Thoracic aorta (tissue), 2 donors: ENCODE data around the gene LENG9. TPM values are rescaled to one million over a fixed set of nuclear protein-coding genes. Genes with fewer than 3 reads are reported as not detected.

Source experiments
- ATAC-seq: fragments of 150-250 bp; one replicate; pipeline ENCODE4 v1.8.0; 2017; ENCODE audit warnings: low read depth; ENCODE audit not compliant: insufficient number of reproducible peaks, low FRiP score
- DNase-seq: peaks from one replicate; pipeline ENCODE4 v3.0.0-alpha.2; 2020; ENCODE audit warnings: low spot score
- H3K27ac ChIP-seq, 2 donors: fragments of 200-600 bp; sonication (generic); 1 replicate in 1 of 2; 2 replicates in 1 of 2; pipeline ENCODE4 v1.5.1; 2016; ENCODE audit warnings: mild to moderate bottlenecking in 2 of 2, moderate library complexity in 2 of 2
- H3K27me3 ChIP-seq: fragments of 200-600 bp; sonication (generic); replicated peaks from 2 replicates; pipeline ENCODE4 v1.6.0; 2016; ENCODE audit warnings: mild to moderate bottlenecking; ENCODE audit not compliant: insufficient read depth
- H3K36me3 ChIP-seq: fragments of 200-600 bp; sonication (generic); one replicate; pipeline ENCODE4 v1.5.1; 2016
- H3K4me1 ChIP-seq, 2 donors: fragments of 200-600 bp; sonication (generic); 1 replicate in 1 of 2; 2 replicates in 1 of 2; pipeline versions ENCODE4 v1.5.1 to v1.6.0; 2016; ENCODE audit warnings: low read depth in 2 of 2, mild to moderate bottlenecking in 1 of 2; ENCODE audit not compliant: control insufficient read depth in 1 of 2
- H3K4me3 ChIP-seq: fragments of 200-600 bp; sonication (generic); 2 replicates; pipeline ENCODE4 v1.5.1; 2016; ENCODE audit warnings: mild to moderate bottlenecking
- H3K9me3 ChIP-seq: fragments of 200-600 bp; sonication (generic); 2 replicates; pipeline ENCODE4 v1.5.1; 2016
- total RNA-seq, 2 donors: library from RNA; depleted of rRNA; stranded (reverse); fragments of >200 nt; gene quantifications; one replicate each; pipeline versions ENCODE4 v1.1.0 to v1.2.3, GENCODE V29; 2016
- TF ChIP-seq, protein P1 (sequence below): fragments of 200-600 bp; sonication (generic); IDR thresholded peaks from one replicate; pipeline ENCODE4 v1.5.1; 2019; ENCODE audit warnings: antibody characterized with exemption

The LENG9 gene
- total RNA-seq, 2 donors from 2014 or later, result 8.5 to 14.4 TPM

DNA sequence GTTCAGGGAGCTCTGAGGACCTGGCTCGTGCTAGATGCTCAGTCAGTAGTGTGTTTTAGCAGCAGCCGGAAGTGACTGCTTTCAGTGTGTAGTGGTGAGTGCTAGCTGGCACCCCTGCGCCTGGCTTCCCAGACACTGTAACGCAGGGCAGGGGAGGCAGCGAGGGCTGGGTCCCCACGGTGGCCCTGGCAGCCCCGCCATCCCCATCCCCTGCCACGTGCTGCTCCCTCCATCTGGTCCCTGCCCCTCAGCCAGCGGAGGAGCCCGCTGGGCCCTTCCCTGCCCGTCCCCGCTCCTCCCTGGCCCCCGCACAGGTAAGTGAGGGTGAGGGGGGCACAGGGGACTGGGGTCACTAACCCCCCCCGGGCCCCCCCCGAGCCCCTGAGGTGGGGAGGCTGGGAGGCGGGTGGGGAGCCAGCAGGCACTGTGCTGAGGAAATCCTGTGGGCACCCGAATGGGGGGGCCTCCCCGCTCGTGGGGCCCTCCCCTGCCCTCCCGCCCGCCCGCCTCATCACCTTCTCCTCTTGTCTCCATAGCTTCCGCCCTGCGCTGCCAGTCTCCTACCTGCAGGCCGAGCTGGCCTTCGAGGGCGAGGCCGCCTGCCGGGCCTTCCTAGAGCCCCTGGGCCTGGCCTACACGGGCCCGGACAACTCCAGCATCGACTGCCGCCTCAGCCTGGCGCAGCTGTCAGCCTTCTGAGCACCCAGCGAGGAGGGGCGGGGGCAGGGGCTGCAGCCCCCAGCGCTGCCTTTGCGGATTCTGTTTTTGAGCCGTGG lies 3.2 kb downstream of the LENG9 start:
- H3K9me3 ChIP-seq, result no peaks in the 10 kb centered on the region
- no peak for DNase-seq
- no peak overlapping the region for H3K27ac ChIP-seq
- ATAC-seq, result no peak
- peaks cover 9 to 23% of the 10 kb centered on the region in 2 donors for H3K4me1 ChIP-seq
- TF ChIP-seq, protein P1, sequence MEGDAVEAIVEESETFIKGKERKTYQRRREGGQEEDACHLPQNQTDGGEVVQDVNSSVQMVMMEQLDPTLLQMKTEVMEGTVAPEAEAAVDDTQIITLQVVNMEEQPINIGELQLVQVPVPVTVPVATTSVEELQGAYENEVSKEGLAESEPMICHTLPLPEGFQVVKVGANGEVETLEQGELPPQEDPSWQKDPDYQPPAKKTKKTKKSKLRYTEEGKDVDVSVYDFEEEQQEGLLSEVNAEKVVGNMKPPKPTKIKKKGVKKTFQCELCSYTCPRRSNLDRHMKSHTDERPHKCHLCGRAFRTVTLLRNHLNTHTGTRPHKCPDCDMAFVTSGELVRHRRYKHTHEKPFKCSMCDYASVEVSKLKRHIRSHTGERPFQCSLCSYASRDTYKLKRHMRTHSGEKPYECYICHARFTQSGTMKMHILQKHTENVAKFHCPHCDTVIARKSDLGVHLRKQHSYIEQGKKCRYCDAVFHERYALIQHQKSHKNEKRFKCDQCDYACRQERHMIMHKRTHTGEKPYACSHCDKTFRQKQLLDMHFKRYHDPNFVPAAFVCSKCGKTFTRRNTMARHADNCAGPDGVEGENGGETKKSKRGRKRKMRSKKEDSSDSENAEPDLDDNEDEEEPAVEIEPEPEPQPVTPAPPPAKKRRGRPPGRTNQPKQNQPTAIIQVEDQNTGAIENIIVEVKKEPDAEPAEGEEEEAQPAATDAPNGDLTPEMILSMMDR, result no peak
- H3K27me3 ChIP-seq, result no peaks in the 10 kb centered on the region
- H3K36me3 ChIP-seq, result peaks cover 67% of the 10 kb centered on the region
- H3K4me3 ChIP-seq, result no peak overlapping the region

DNA sequence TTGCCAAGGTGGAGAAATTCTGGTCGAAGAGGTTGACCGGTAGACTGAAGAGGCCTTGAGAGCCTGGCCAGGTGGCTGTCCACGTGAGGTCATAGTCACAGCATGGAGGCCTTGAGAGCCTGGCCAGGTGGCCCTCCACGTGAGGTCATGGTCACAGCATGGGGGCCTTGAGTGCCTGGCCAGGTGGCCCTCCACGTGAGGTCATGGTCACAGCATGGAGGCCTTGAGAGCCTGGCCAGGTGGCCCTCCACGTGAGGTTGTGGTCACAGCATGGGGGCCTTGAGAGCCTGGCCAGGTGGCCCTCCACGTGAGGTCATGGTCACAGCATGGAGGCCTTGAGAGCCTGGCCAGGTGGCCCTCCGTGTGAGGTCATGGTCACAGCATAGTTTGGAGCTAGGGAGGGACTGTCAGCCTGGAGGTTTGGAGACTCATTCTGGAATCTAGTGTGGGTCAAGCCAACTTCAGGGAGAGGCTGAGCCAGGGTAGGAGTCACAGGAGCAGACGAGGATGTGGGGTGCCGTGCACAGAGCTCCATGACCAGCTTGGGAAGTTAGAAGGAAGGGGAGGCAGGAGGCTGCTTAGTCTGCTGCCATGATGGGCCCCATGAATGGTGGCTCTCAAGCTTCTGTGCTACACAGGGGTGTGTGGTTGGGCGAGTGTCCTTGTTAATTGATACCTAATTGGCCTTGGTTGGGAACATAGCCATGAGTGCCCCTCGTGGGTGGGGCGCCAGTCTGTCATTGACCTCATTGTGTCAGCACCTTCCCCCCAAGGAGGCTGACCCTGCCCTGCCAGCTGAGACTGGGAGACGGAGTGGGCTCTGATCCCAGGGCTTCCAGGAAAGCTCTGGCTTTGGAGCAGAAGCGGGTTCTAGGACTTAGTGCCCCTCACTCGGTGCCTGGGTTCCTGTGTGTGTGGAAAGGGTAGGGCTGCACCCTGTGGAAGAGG lies 4.0 kb downstream of the LENG9 start:
- Histone ChIP-seq H3K27ac (no peak overlapping the region), H3K4me3 (no peak overlapping the region), H3K9me3 (no peaks in the 10 kb centered on the region), H3K27me3 (no peaks in the 10 kb centered on the region), H3K36me3 (peaks cover 75% of the 10 kb centered on the region), H3K4me1 (peaks cover 9 to 20% of the 10 kb centered on the region in 2 donors)
- ATAC-seq (no peak), DNase-seq (no peak)
- TF ChIP-seq, protein P1, result no peak

DNA sequence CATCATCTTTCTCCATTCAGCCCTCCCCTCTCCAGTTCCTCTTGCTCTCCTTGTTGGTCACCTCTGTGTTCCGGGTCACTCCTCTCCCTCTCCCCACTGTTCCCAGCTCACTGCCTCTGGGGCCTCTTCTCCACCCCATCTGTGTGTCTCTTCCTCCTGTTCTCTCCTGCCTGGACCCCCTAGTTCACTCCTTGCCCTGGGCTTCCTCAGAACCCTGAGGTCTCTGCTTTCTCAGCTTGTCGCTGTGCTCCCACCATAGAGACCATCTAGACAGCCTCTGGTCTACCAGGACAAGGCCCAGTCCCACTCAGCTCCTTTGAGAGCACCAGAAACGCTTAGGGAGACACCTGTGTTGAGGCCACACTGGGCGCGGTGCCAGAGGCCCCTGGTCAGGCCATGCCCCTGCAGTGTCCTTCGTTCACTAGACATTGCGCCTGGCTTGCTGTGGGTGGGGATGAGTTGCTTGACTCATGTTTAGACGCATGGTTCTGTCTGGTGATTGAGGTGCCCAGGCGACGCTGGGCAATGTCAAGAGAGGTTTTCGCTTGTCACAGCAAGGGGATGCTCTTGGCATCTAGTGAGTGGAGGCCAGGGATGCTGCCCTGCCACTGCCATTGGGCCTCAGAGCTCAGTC lies 4.8 kb downstream of the LENG9 start:
- Histone ChIP-seq H3K9me3 (no peaks in the 10 kb centered on the region), H3K4me3 (no peak overlapping the region), H3K27ac (no peak overlapping the region), H3K27me3 (no peaks in the 10 kb centered on the region), H3K36me3 (peaks cover 83% of the 10 kb centered on the region), H3K4me1 (peaks cover 9 to 14% of the 10 kb centered on the region in 2 donors)
- DNase-seq, result no peak
- no peak for ATAC-seq
- TF ChIP-seq, protein P1, result no peak

DNA sequence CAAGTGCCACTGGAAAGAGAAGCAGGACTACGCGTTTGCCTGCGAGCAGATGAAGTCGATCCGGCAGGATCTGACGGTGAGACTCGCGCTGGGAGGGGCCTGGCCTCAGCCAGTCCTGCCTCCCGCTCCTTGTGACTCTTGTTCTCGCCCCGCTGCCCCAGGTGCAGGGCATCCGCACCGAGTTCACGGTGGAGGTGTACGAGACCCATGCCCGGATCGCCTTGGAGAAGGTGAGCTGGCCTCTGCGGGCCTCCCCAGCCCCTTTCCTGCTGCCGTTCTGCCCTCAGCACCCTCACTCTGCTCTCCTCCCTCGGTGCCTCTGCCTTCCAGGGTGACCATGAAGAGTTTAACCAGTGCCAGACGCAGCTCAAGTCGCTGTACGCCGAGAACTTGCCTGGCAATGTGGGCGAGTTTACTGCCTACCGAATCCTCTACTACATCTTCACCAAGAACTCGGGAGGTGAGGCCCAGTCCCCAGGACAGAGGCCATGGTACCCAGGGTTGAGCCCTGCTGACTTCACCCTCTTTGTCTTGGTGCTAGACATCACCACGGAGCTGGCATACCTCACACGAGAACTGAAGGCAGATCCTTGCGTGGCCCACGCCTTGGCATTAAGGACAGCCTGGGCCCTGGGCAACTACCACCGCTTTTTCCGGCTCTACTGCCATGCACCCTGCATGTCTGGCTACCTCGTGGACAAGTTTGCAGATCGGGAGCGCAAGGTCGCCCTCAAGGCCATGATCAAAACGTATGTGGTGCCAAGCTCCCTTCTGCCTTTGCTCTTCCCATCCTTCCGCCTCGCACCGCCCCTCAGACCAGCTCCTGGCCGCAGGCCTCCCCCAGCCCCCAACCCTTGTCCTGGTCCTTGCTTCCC lies 5.6 kb downstream of the LENG9 start:
- no peak overlapping the region for H3K27ac ChIP-seq
- peaks cover 9 to 14% of the 10 kb centered on the region in 2 donors for H3K4me1 ChIP-seq
- no peaks in the 10 kb centered on the region for H3K27me3 ChIP-seq
- TF ChIP-seq, protein P1, result no peak
- no peaks in the 10 kb centered on the region for H3K9me3 ChIP-seq
- ATAC-seq, result no peak
- H3K36me3 ChIP-seq, result peaks cover 91% of the 10 kb centered on the region
- DNase-seq, result no peak
- H3K4me3 ChIP-seq, result no peak overlapping the region
